Gastroesophageal sphincter (tissue), 4 donors: ENCODE data around the gene TMEM131. TPM values are rescaled to one million over a fixed set of nuclear protein-coding genes. Genes with fewer than 3 reads are reported as not detected.

Source experiments
- ATAC-seq: fragments of 150-250 bp; one replicate; pipeline ENCODE4 v1.9.1; 2016; ENCODE audit warnings: mild to moderate bottlenecking, moderate library complexity
- H3K27ac ChIP-seq, 4 donors: fragments of 200-600 bp; sonication (generic) in 3 of 4; 1 replicate in 3 of 4; 2 replicates in 1 of 4; pipeline ENCODE4 v1.5.1; 2016 to 2019
- H3K27me3 ChIP-seq: fragments of 200-600 bp; sonication (generic); one replicate; pipeline ENCODE4 v1.5.1; 2019
- H3K36me3 ChIP-seq, 2 donors: fragments of 200-600 bp; sonication (generic); one replicate each; pipeline ENCODE4 v1.5.1; 2019; ENCODE audit warnings: control low read depth in 1 of 2
- H3K4me1 ChIP-seq, 3 donors: fragments of 200-600 bp; sonication (generic); 1 replicate in 2 of 3; 2 replicates in 1 of 3; pipeline ENCODE4 v1.5.1; 2016 to 2019; ENCODE audit warnings: control low read depth in 2 of 3
- H3K4me3 ChIP-seq, 2 donors: fragments of 200-600 bp; sonication (generic); one replicate each; pipeline ENCODE4 v1.5.1; 2019; ENCODE audit warnings: mild to moderate bottlenecking in 1 of 2, moderate library complexity in 1 of 2
- H3K9me3 ChIP-seq, 3 donors: fragments of 200-600 bp; sonication (generic); one replicate each; pipeline ENCODE4 v1.5.1; 2017 to 2019; ENCODE audit warnings: control low read depth in 2 of 3
- EP300 ChIP-seq: sonication (generic); formaldehyde crosslinking; IDR thresholded peaks from one replicate; pipeline ENCODE4 v1.6.1; 2017; ENCODE audit warnings: antibody characterized with exemption, mild to moderate bottlenecking
- POLR2A ChIP-seq, 2 donors: fragments of 450-650 bp; IDR thresholded peaks; one replicate each; pipeline ENCODE4 v1.6.1; 2017; ENCODE audit warnings: antibody characterized with exemption in 2 of 2, mild to moderate bottlenecking in 2 of 2, moderate library complexity in 1 of 2
- POLR2AphosphoS5 ChIP-seq: sonication (generic); formaldehyde crosslinking; IDR thresholded peaks from one replicate; pipeline ENCODE4 v1.6.1; 2017; ENCODE audit warnings: antibody characterized with exemption
- WGBS, 2 donors: methylation state at CpG; one replicate each; pipeline ENCODE4 v1.1.5; 2018; ENCODE audit warnings: low coverage in 1 of 2; 5-methylcytosine and 5-hydroxymethylcytosine counted together
- total RNA-seq, 4 donors: library from RNA; depleted of rRNA; stranded (reverse); fragments of >200 nt; gene quantifications; one replicate each; pipeline ENCODE4 v1.1.0, GENCODE V29; 2016
- TF ChIP-seq, protein P1 (sequence below), 4 experiments: fragments of 200-600 bp in 2 of 4; fragments of 450-650 bp in 2 of 4; sonication (generic) in 1 of 4; IDR thresholded peaks; one replicate each; pipeline ENCODE4 v1.5.1; 2017 to 2019; ENCODE audit warnings: antibody characterized with exemption in 4 of 4, mild to moderate bottlenecking in 2 of 4, moderate library complexity in 2 of 4

Gene TMEM131
- total RNA-seq, 4 donors from 2014 or later, result 32.0 to 46.4 (median 33.9) TPM

DNA sequence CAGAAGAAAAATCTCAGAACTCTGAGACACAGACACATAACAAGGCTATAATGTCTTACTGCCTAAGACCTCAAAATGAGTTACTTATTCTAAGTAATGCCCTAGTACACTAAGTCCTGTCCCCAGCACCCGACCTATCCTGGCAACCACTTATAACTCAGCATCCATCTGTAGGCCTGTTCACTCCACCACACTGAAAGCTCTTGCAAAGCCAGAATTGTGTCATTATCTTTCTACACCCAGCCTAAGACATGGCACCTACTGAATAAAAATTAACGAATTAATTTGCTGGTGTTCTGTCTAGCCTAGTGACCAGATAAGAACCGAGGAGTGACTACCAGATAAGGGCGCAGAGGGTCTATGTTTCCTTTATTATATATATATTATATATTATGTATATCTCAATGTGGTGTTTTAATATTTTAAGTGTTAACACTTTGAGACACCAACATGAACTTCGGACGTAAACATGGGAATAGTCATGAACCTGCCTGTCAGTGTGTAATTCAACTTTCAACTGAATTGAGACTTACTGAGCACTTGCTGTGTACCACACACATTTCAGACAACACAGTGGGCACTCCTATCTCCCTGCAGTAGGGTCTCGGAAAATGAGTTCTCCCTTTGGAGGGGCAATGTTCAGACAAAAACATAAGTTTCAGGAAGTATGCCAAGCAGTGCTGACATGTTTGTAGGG is 27.7 kb downstream of the TMEM131 start:
- Histone ChIP-seq H3K4me1 (peaks cover 0 to 76% (median 5%) of the 10 kb centered on the region in 3 donors), H3K27me3 (no peaks in the 10 kb centered on the region), H3K9me3 (no peaks in the 10 kb centered on the region), H3K27ac (no peak overlapping the region), H3K36me3 (no peaks in the 10 kb centered on the region), H3K4me3 (no peak overlapping the region)
- no peak for ATAC-seq
- TF ChIP-seq POLR2A (IDR thresholded peaks at IDR 0.05), result no peak
- TF ChIP-seq, protein P1, sequence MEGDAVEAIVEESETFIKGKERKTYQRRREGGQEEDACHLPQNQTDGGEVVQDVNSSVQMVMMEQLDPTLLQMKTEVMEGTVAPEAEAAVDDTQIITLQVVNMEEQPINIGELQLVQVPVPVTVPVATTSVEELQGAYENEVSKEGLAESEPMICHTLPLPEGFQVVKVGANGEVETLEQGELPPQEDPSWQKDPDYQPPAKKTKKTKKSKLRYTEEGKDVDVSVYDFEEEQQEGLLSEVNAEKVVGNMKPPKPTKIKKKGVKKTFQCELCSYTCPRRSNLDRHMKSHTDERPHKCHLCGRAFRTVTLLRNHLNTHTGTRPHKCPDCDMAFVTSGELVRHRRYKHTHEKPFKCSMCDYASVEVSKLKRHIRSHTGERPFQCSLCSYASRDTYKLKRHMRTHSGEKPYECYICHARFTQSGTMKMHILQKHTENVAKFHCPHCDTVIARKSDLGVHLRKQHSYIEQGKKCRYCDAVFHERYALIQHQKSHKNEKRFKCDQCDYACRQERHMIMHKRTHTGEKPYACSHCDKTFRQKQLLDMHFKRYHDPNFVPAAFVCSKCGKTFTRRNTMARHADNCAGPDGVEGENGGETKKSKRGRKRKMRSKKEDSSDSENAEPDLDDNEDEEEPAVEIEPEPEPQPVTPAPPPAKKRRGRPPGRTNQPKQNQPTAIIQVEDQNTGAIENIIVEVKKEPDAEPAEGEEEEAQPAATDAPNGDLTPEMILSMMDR (IDR thresholded peaks at IDR 0.05), result no peak
- TF ChIP-seq EP300, result no peak
- TF ChIP-seq POLR2AphosphoS5, result no peak
- 86 to 91% methylated on average over 6 to 7 of the region's 7 CpGs for WGBS, 2 donors

DNA sequence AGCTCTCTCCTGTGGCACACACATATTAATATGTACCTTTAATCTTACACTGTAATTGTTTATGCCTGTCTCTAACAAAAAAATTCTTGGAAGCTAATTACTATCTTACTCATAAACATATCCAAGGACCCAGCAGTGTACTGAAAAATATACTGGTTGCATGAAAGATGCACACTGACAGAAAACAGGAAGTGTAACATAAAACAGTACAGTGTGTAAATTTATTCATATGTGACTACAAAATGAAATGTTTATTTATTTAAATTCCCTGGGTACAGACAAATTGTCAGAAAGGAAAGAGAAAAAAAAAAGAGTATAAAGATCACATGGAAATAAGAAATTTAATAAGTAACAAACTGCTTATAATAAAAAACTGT is 28.5 kb downstream of the TMEM131 start:
- Histone ChIP-seq H3K36me3 (no peaks in the 10 kb centered on the region), H3K27me3 (no peaks in the 10 kb centered on the region), H3K4me3 (no peak overlapping the region), H3K27ac (no peak overlapping the region), H3K4me1 (peaks cover 0 to 80% (median 5%) of the 10 kb centered on the region in 3 donors), H3K9me3 (no peaks in the 10 kb centered on the region)
- no peak for ATAC-seq
- TF ChIP-seq POLR2AphosphoS5 (no peak), POLR2A (IDR thresholded peaks at IDR 0.05) (no peak), EP300 (no peak)
- TF ChIP-seq, protein P1 (IDR thresholded peaks at IDR 0.05), result no peak

DNA sequence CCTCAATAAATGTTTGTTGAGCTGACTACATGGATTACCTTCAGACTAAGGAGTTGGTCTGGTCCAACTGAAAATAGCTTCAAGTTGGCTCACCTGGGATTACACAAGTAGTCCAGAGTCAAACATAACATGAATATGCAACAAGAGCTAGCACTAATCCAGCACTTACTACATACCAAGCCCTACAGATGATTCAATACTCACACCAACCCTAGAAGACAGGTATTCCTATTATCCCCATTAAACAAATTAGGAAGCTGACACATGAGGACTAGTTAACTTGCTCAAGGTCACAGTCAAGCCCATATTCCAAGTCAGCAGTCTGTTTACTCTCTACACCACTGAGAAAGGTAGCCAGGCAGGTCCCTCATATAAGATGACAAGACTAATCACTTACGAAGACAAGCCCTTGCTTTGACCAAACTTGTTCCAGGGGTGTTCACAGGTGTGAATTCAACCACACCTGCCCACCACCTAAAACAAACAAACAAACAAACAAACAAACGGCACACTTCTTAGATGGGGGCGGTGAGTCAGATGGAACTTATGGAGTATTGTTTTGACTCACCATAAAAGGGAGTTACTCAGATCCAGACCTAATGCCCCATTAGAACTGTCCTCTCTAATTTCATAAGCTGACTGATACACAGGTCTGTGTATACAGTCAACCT is 29.1 kb downstream of the TMEM131 start:
- Histone ChIP-seq H3K36me3 (no peaks in the 10 kb centered on the region), H3K27ac (no peak overlapping the region), H3K9me3 (no peaks in the 10 kb centered on the region), H3K27me3 (no peaks in the 10 kb centered on the region), H3K4me3 (no peak overlapping the region), H3K4me1 (peaks cover 0 to 80% (median 5%) of the 10 kb centered on the region in 3 donors)
- no peak for ATAC-seq
- TF ChIP-seq EP300, result no peak
- TF ChIP-seq, protein P1 (IDR thresholded peaks at IDR 0.05), result no peak
- no peak for TF ChIP-seq POLR2AphosphoS5
- no peak for TF ChIP-seq POLR2A (IDR thresholded peaks at IDR 0.05)
- 67 to 80% methylated on average over 2 of the region's 3 CpGs for WGBS, 2 donors

DNA sequence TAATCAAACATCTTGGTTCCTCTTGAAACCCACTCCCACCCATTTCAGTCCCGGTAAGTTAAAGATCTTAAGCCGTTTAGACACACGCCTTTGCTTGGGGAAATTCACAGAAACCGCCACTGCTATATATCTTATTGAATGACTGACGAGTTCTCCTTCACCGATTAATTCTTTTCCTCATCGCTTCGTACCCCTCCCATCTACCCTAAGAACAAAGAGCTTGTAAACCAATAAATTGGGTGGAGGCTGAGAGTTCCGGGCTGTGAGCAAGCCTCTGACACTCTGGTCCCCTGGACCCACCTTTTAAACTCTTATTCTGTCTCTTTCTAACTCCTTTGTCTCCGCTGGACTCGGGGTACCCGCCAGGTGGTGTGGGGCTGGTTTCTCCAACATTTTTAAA is 30.6 kb downstream of the TMEM131 start:
- peaks cover 0 to 66% (median 4%) of the 10 kb centered on the region in 3 donors for H3K4me1 ChIP-seq
- H3K27me3 ChIP-seq, result no peaks in the 10 kb centered on the region
- no peak for ATAC-seq
- TF ChIP-seq POLR2A (IDR thresholded peaks at IDR 0.05) (no peak), EP300 (no peak), POLR2AphosphoS5 (no peak)
- TF ChIP-seq, protein P1 (IDR thresholded peaks at IDR 0.05), result no peak
- H3K36me3 ChIP-seq, result no peaks in the 10 kb centered on the region
- H3K27ac ChIP-seq, result no peak overlapping the region
- no peaks in the 10 kb centered on the region for H3K9me3 ChIP-seq
- H3K4me3 ChIP-seq, result no peak overlapping the region
- 93 to 99% methylated on average over 12 of the region's 12 CpGs for WGBS, 2 donors

DNA sequence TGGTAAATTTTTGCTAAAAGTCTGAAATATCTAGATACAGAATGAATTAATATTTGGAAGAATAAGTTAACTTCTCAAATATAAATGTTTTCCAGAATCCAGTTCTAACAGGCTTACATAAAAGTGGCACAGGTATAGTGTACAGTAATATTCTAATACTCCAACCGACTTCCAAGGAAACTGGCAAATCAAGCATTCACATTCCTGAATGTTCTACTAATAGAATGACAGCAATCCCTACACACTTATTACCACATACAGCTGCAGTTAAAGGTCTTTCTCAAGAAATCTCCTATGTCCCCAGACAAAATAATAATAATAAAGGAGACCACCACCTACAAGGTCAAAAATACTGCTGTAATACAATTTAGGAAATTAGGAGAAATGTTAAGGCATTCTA is 31.9 kb downstream of the TMEM131 start:
- Histone ChIP-seq H3K27ac (no peak overlapping the region), H3K36me3 (no peaks in the 10 kb centered on the region), H3K4me3 (no peak overlapping the region), H3K4me1 (peaks cover 0 to 54% (median 0%) of the 10 kb centered on the region in 3 donors), H3K9me3 (no peaks in the 10 kb centered on the region), H3K27me3 (no peaks in the 10 kb centered on the region)
- no peak for ATAC-seq
- TF ChIP-seq EP300, result no peak
- TF ChIP-seq POLR2A (IDR thresholded peaks at IDR 0.05), result no peak
- TF ChIP-seq, protein P1 (IDR thresholded peaks at IDR 0.05), result no peak
- no peak for TF ChIP-seq POLR2AphosphoS5
- WGBS, 2 donors, result 43 to 62% methylated on average over 1 of the region's 1 CpG
